Colonic mucosa (tissue), 4 donors: ENCODE results near the gene KATNAL1. TPM values are rescaled to one million over a fixed set of nuclear protein-coding genes. Genes with fewer than 3 reads are reported as not detected.

Experiments used
- DNase-seq: peaks from one replicate; pipeline ENCODE4 v3.0.0-alpha.2; 2020
- H3K27ac ChIP-seq: fragments of 200-600 bp; one replicate; pipeline ENCODE4 v1.8.0; 2021
- H3K27me3 ChIP-seq: fragments of 200-600 bp; one replicate; pipeline ENCODE4 v1.8.0; 2021
- H3K36me3 ChIP-seq: fragments of 200-600 bp; one replicate; pipeline ENCODE4 v1.8.0; 2021
- H3K4me1 ChIP-seq: fragments of 200-600 bp; one replicate; pipeline ENCODE4 v1.8.0; 2021; ENCODE audit warnings: mild to moderate bottlenecking
- H3K4me3 ChIP-seq: fragments of 200-600 bp; one replicate; pipeline ENCODE4 v1.8.0; 2021
- H3K9ac ChIP-seq, 2 donors: one replicate each; pipeline ENCODE4 v1.7.0; 2013; ENCODE audit warnings: control low read depth in 2 of 2, low read depth in 2 of 2, low read length in 2 of 2
- H3K9me3 ChIP-seq: fragments of 200-600 bp; one replicate; pipeline ENCODE4 v1.8.0; 2021
- intact Hi-C: fragments of 100-400 bp; cut with DNase I; formaldehyde crosslinking; loops from one replicate; pipeline ENCODE4 v1.14.1; 2022
- total RNA-seq, 2 donors: library from RNA; stranded (reverse); fragmentation: NEBNext Ultra II Directional in 1 of 2; extraction: Animal tissue kit (Norgen Biotek cat#: 25700) in 1 of 2; gene quantifications; one replicate each; pipeline ENCODE4 v1.2.1, GENCODE V29; 2021
- TF ChIP-seq, protein P1 (sequence below): fragments of 200-600 bp; IDR thresholded peaks from one replicate; pipeline ENCODE4 v1.8.0; 2022; ENCODE audit warnings: antibody characterized with exemption, mild to moderate bottlenecking
- donor health status: healthy.
- donor health status: DM: no; HTN: no; CAD: no.
- donor health status: DM: no; HTN: no; CAD: no.

The KATNAL1 gene
- total RNA-seq, 2 donors from 2014 or later, result 5.9 to 9.3 TPM

- no peaks in the 10 kb centered on the region for H3K27me3 ChIP-seq
- intact Hi-C loops, result no loop called here
- no peaks in the 10 kb centered on the region for H3K9me3 ChIP-seq
- no peaks in the 10 kb centered on the region for H3K4me1 ChIP-seq
- H3K36me3 ChIP-seq, result no peaks in the 10 kb centered on the region
- no peak overlapping the region for H3K4me3 ChIP-seq
- no peak overlapping the region for H3K9ac ChIP-seq
- TF ChIP-seq, protein P1, sequence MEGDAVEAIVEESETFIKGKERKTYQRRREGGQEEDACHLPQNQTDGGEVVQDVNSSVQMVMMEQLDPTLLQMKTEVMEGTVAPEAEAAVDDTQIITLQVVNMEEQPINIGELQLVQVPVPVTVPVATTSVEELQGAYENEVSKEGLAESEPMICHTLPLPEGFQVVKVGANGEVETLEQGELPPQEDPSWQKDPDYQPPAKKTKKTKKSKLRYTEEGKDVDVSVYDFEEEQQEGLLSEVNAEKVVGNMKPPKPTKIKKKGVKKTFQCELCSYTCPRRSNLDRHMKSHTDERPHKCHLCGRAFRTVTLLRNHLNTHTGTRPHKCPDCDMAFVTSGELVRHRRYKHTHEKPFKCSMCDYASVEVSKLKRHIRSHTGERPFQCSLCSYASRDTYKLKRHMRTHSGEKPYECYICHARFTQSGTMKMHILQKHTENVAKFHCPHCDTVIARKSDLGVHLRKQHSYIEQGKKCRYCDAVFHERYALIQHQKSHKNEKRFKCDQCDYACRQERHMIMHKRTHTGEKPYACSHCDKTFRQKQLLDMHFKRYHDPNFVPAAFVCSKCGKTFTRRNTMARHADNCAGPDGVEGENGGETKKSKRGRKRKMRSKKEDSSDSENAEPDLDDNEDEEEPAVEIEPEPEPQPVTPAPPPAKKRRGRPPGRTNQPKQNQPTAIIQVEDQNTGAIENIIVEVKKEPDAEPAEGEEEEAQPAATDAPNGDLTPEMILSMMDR, result no peak
- no peak for DNase-seq
- no peak overlapping the region for H3K27ac ChIP-seq
Measured at GRCh38 chr13:30319655-30320054, 12.3 kb upstream of the KATNAL1 start.

DNA sequence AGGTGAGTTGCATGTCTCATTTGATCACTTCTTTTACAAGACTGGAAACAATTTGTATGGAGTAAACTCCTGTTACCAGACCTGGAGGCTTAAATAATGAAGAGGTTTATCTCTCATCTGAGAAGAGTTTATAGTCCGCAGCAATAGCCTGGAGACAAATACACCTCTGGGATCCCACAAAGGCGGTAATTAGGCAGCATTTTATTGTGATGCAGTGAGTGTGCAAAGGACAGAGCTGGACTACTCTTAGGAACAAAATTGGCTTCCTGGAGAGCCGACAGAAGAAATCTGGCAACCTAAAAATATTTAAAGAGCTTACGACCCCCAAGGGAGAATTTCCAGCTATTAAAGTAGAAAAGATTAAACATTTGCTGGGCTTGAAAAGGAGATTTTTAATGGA lies 11.8 kb upstream of the KATNAL1 start:
- H3K9ac ChIP-seq, result no peak overlapping the region
- H3K4me1 ChIP-seq, result no peaks in the 10 kb centered on the region
- no peak for DNase-seq
- H3K27me3 ChIP-seq, result no peaks in the 10 kb centered on the region
- no peaks in the 10 kb centered on the region for H3K9me3 ChIP-seq
- no peak overlapping the region for H3K27ac ChIP-seq
- no peaks in the 10 kb centered on the region for H3K36me3 ChIP-seq
- intact Hi-C loops, result no loop called here
- H3K4me3 ChIP-seq, result no peak overlapping the region
- TF ChIP-seq, protein P1, result no peak

GRCh38 chr13:30318026-30318425 lies 10.7 kb upstream of the KATNAL1 start:
- TF ChIP-seq, protein P1, result no peak
- Histone ChIP-seq H3K27ac (no peak overlapping the region), H3K4me1 (no peaks in the 10 kb centered on the region), H3K27me3 (no peaks in the 10 kb centered on the region), H3K4me3 (no peak overlapping the region), H3K9me3 (no peaks in the 10 kb centered on the region), H3K36me3 (no peaks in the 10 kb centered on the region), H3K9ac (no peak overlapping the region)
- intact Hi-C loops, result no loop called here
- DNase-seq, result no peak

- DNase-seq, result no peak
- no peak overlapping the region for H3K4me3 ChIP-seq
- no peaks in the 10 kb centered on the region for H3K4me1 ChIP-seq
- intact Hi-C loops, result no loop called here
- H3K27me3 ChIP-seq, result no peaks in the 10 kb centered on the region
- no peaks in the 10 kb centered on the region for H3K36me3 ChIP-seq
- H3K9ac ChIP-seq, result no peak overlapping the region
- H3K9me3 ChIP-seq, result no peaks in the 10 kb centered on the region
- TF ChIP-seq, protein P1, result no peak
- H3K27ac ChIP-seq, result no peak overlapping the region
Measured at GRCh38 chr13:30314562-30314961, 7.2 kb upstream of the KATNAL1 start.

DNA sequence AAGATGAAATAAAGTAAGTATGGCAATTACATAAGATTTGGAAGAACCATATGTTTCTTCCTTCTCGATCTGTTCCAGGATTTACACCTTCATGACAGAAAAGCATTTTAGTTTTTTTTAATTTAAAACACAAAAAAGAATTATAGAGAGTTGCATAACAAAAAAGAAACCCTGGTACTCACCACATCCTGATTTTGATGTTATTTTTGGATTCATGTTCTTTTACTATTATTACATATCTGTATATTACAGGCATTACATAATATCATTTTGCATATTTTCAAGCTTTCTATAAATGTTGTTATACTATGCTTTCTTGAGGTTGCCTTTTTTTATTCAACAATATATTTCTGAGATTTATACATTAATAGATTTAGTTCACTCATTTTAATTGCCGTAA lies 6.7 kb upstream of the KATNAL1 start:
- TF ChIP-seq, protein P1, result no peak
- intact Hi-C loops, result no loop called here
- Histone ChIP-seq H3K4me1 (peaks cover 2% of the 10 kb centered on the region), H3K4me3 (no peak overlapping the region), H3K27me3 (no peaks in the 10 kb centered on the region), H3K9me3 (no peaks in the 10 kb centered on the region), H3K36me3 (no peaks in the 10 kb centered on the region), H3K27ac (no peak overlapping the region), H3K9ac (no peak overlapping the region)
- DNase-seq, result no peak

DNA sequence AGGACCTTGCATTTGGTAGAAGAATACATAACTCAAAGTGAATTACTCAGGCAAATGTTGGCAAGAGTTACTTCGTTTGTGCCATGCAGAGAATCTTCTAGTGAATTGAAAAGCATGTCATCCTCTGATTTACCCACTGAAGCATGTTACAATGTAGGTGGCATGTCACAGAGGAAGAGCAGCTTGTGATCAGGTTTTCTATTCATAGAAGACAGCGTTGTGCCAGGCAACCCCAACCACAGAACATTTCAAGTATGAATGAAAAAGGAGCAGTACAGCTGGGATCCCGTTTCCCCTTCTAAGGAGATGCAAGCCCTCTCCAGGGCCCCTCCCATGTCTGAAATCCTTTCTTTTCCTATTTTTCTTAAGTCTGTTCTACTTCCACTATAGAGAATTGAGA lies 6.0 kb upstream of the KATNAL1 start:
- H3K4me3 ChIP-seq, result no peak overlapping the region
- no peak for DNase-seq
- no peaks in the 10 kb centered on the region for H3K36me3 ChIP-seq
- no peak overlapping the region for H3K27ac ChIP-seq
- intact Hi-C loops, result no loop called here
- no peaks in the 10 kb centered on the region for H3K27me3 ChIP-seq
- no peak overlapping the region for H3K9ac ChIP-seq
- H3K4me1 ChIP-seq, result peaks cover 3% of the 10 kb centered on the region
- H3K9me3 ChIP-seq, result no peaks in the 10 kb centered on the region
- TF ChIP-seq, protein P1, result no peak
